Spinal cord (tissue), 10 donors: Measurements from ENCODE around the gene SLC17A4. TPM values are rescaled to one million over a fixed set of nuclear protein-coding genes. Genes with fewer than 3 reads are reported as not detected.

ENCODE experiments used
- DNase-seq, 6 donors: peaks; one replicate each; pipeline versions ENCODE4 v3.0.0 to v3.0.0-alpha.2; 2013 to 2015; ENCODE audit warnings: low spot score in 6 of 6, low read depth in 4 of 6
- H3K27ac ChIP-seq: one replicate; pipeline ENCODE4 v1.5.1; 2013; ENCODE audit warnings: low read depth, low read length, control low read depth
- H3K27me3 ChIP-seq: one replicate; pipeline ENCODE4 v1.6.1; 2013; ENCODE audit warnings: low read length; ENCODE audit not compliant: control insufficient read depth, insufficient read depth
- H3K36me3 ChIP-seq: one replicate; pipeline ENCODE4 v1.6.1; 2013; ENCODE audit warnings: low read length; ENCODE audit not compliant: control insufficient read depth, insufficient read depth
- H3K4me1 ChIP-seq: one replicate; pipeline ENCODE4 v1.6.1; 2013; ENCODE audit warnings: low read length; ENCODE audit not compliant: control insufficient read depth, insufficient read depth
- H3K4me3 ChIP-seq: one replicate; pipeline ENCODE4 v1.5.1; 2013; ENCODE audit warnings: low read depth, low read length, control low read depth
- H3K9me3 ChIP-seq: one replicate; pipeline ENCODE4 v1.6.1; 2013; ENCODE audit warnings: low read length; ENCODE audit not compliant: control insufficient read depth, insufficient read depth
- WGBS: methylation state at CpG from one replicate; pipeline ENCODE4 v1.1.5; 2013; ENCODE audit warnings: missing lambda C conversion rate; ENCODE audit not compliant: insufficient coverage; 5-methylcytosine and 5-hydroxymethylcytosine counted together
- polyA plus RNA-seq, 2 donors: library from polyadenylated mRNA; unstranded; fragments of 120-200 nt; gene quantifications; one replicate each; pipeline ENCODE4 v1.2.1, GENCODE V29; 2013; ENCODE audit not compliant: insufficient read length in 2 of 2
- total RNA-seq, 2 donors: library from RNA; depleted of rRNA in 1 of 2; stranded (reverse); fragments of 120-200 nt in 1 of 2; fragments of >200 nt in 1 of 2; gene quantifications; one replicate each; pipeline versions ENCODE4 v1.2.3 to v1.2.4, GENCODE V29; 2013 to 2014
- donor health status: healthy.

The SLC17A4 gene
- total and polyA plus RNA-seq, 4 donors = not detected

- Histone ChIP-seq H3K27ac (no peak overlapping the region), H3K27me3 (no peaks in the 10 kb centered on the region), H3K36me3 (no peaks in the 10 kb centered on the region), H3K4me1 (no peaks in the 10 kb centered on the region), H3K9me3 (no peaks in the 10 kb centered on the region), H3K4me3 (no peak overlapping the region)
- WGBS = no CpG with 5 or more reads among the region's 2 CpGs
- no peak for DNase-seq
These were observed 40.2 kb downstream of the SLC17A4 start for GRCh38 chr6:25794784-25795183.

GRCh38 chr6:25801436-25801835 is 46.9 kb downstream of the SLC17A4 start:
- Histone ChIP-seq H3K27ac (no peak overlapping the region), H3K36me3 (no peaks in the 10 kb centered on the region), H3K27me3 (no peaks in the 10 kb centered on the region), H3K4me3 (no peak overlapping the region), H3K9me3 (no peaks in the 10 kb centered on the region), H3K4me1 (no peaks in the 10 kb centered on the region)
- no peak for DNase-seq
- 100% methylated on average over 3 of the region's 4 CpGs for WGBS

GRCh38 chr6:25804804-25805203 is 50.3 kb downstream of the SLC17A4 start:
- H3K9me3 ChIP-seq = no peaks in the 10 kb centered on the region
- H3K36me3 ChIP-seq = no peaks in the 10 kb centered on the region
- H3K27ac ChIP-seq = no peak overlapping the region
- no peaks in the 10 kb centered on the region for H3K4me1 ChIP-seq
- no CpG with 5 or more reads among the region's 2 CpGs for whole genome bisulfite sequencing
- H3K4me3 ChIP-seq = no peak overlapping the region
- H3K27me3 ChIP-seq = no peaks in the 10 kb centered on the region
- DNase-seq = no peak

GRCh38 chr6:25815194-25815593 is 60.7 kb downstream of the SLC17A4 start:
- Histone ChIP-seq H3K4me3 (no peak overlapping the region), H3K27ac (no peak overlapping the region), H3K36me3 (no peaks in the 10 kb centered on the region), H3K4me1 (no peaks in the 10 kb centered on the region), H3K27me3 (no peaks in the 10 kb centered on the region), H3K9me3 (no peaks in the 10 kb centered on the region)
- no peak for DNase-seq
- WGBS = 68% methylated on average over 3 of the region's 3 CpGs

DNA sequence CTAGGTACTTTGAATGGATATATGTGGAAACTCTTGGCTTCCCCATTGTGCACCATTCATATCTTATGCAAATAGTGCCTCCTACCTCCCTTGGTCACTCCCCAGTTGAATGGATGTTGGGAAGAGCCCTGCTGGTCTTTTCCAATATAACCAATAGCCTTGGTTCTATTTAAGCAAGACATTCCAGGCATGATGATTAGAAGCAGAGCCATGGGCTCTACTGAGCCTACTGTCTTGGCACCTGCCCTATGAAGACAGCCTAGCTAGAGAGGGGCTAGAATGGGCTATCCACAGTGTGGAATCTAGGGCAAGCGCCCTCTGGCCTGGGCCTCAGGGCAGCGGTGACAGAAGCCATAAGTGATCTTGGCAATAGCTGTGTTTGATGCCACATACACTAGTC is 61.7 kb downstream of the SLC17A4 start:
- DNase-seq = no peak
- H3K27me3 ChIP-seq = no peaks in the 10 kb centered on the region
- no peaks in the 10 kb centered on the region for H3K4me1 ChIP-seq
- no peaks in the 10 kb centered on the region for H3K9me3 ChIP-seq
- H3K27ac ChIP-seq = no peak overlapping the region
- no peaks in the 10 kb centered on the region for H3K36me3 ChIP-seq
- H3K4me3 ChIP-seq = no peak overlapping the region
- WGBS = 97% methylated on average over 2 of the region's 2 CpGs

DNA sequence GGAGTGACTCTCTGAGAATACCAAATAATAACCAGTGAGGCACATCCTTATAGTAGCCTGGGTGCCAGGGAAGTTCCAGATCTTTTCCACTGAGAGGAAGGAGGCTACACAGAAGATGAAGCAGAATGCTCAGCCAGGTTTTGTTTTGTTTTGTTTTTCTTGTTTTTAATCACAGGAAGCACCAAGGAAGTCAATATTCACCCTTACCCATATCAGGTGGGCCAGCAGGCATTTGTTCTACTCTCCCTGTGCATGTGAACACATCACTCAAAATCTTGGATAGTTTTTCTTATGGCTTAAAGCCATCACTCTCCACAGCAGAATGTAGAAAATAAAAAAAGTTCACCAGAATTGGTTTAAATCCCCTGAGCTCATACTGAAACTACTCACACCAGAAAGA is 66.8 kb downstream of the SLC17A4 start:
- H3K4me3 ChIP-seq = no peak overlapping the region
- peak in 1 of 6 donors; percentile 63 for DNase-seq

DNA sequence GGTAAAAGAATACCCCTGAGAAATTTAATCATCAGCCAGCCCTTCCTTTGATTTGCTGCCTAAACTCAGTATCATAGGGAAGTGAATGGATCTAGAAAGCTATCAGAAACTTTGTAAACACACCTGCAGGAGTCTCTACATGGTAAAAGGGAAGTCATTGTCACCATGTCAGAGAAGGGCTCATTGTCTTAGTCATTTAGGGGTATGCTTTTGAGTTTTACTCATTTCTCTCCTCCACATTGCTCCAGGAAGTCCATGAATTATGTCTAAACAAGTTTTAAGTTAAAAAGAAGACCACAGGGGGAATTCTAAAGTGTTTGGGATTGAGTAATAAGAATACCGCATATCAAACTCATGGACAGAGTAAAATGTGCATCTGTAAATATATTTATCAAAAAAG is 74.8 kb downstream of the SLC17A4 start:
- DNase-seq = no peak
- H3K9me3 ChIP-seq = no peaks in the 10 kb centered on the region

More for the DNA sequence above, 66.8 kb downstream of the SLC17A4 start:
- H3K36me3 ChIP-seq = no peaks in the 10 kb centered on the region
- H3K27ac ChIP-seq = no peak overlapping the region
- no peaks in the 10 kb centered on the region for H3K27me3 ChIP-seq
- no peaks in the 10 kb centered on the region for H3K9me3 ChIP-seq
- H3K4me1 ChIP-seq = no peaks in the 10 kb centered on the region

DNA sequence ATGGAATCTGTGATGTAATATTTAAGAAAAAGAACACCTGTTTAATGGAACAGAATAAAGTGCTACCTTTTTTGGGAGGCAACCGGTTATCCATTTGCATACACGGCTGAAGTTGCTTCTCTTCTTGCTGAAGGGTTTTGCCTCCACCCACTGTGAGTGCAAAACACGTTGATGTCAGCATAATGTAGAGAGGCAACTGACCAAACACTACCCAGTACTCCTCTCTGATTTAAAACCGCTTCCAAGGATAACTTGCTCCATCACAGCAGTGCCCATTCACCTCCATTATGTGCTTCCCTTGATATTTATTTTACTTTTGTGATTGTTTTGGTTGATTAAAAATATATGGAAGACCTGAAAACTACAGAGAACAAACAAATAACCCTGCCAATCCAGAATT is 75.9 kb downstream of the SLC17A4 start:
- Histone ChIP-seq H3K4me3 (no peak overlapping the region), H3K36me3 (no peaks in the 10 kb centered on the region), H3K4me1 (no peaks in the 10 kb centered on the region), H3K9me3 (no peaks in the 10 kb centered on the region), H3K27me3 (no peaks in the 10 kb centered on the region), H3K27ac (no peak overlapping the region)
- WGBS = 86% methylated on average over 2 of the region's 4 CpGs
- DNase-seq = no peak

More for the DNA sequence above, 74.8 kb downstream of the SLC17A4 start:
- Histone ChIP-seq H3K27ac (no peak overlapping the region), H3K4me3 (no peak overlapping the region), H3K27me3 (no peaks in the 10 kb centered on the region), H3K36me3 (no peaks in the 10 kb centered on the region), H3K4me1 (no peaks in the 10 kb centered on the region)
- WGBS = no CpG with 5 or more reads among the region's 1 CpG

Other genes with a start within 250 kb of the SLC17A4 start
- gene SCGN, start 102.5 kb upstream of the SLC17A4 start, total RNA-seq = 1 to 10 TPM; 1.2 to 2.9 TPM
- gene SCGN, start 102.5 kb upstream of the SLC17A4 start, polyA plus RNA-seq = 1 to 10 TPM; 2.2 TPM
- not detected for gene SLC17A1, start 77.3 kb downstream of the SLC17A4 start, total RNA-seq
- gene SLC17A1, start 77.3 kb downstream of the SLC17A4 start, polyA plus RNA-seq = under 1 TPM in 1 of 2 donors, not detected in 1; 0.12 TPM
- not detected for gene SLC17A3, start 119.5 kb downstream of the SLC17A4 start, total RNA-seq
- gene SLC17A3, start 119.5 kb downstream of the SLC17A4 start, polyA plus RNA-seq = not detected
- not detected for gene SLC17A2, start 175.9 kb downstream of the SLC17A4 start, total RNA-seq
- not detected for gene SLC17A2, start 175.9 kb downstream of the SLC17A4 start, polyA plus RNA-seq
- gene TRIM38, start 208.1 kb downstream of the SLC17A4 start, total RNA-seq = 1 to 10 TPM; 3.6 to 4.0 TPM
- gene TRIM38, start 208.1 kb downstream of the SLC17A4 start, polyA plus RNA-seq = 1 to 10 TPM; 1.5 to 2.1 TPM